ENCODE measurements around the gene ASB18.

GRCh38 chr2:236146436-236146835 is 117.8 kb downstream of the ASB18 start:
- no peak for TF ChIP-seq CTCF (IDR thresholded peaks at IDR 0.05; ENCODE audit: low read length)
- TF ChIP-seq EZH2 (IDR thresholded peaks at IDR 0.05; ENCODE audit: borderline replicate concordance, low read length) = no peak

Measured in OCI-LY1 (cell line).